SU-DHL-6 (cell line): ENCODE data around the gene PICALM.

Experiments used
- EZH2phosphoT487 ChIP-seq: fragments of 200-600 bp; sonication (generic), shearing (Covaris generic); conservative IDR thresholded peaks from 2 replicates; pipeline ENCODE4 v1.6.1; 2018; ENCODE audit warnings: mild to moderate bottlenecking, antibody characterized with exemption, low read length, moderate library complexity, mixed read lengths
- TF ChIP-seq, protein P1 (sequence below): fragments of 200-600 bp; sonication (generic); IDR thresholded peaks from one replicate; pipeline ENCODE4 v1.5.1; 2017; ENCODE audit warnings: antibody characterized with exemption, mild to moderate bottlenecking, low read length, moderate library complexity; ENCODE audit not compliant: insufficient read depth, poor library complexity, severe bottlenecking

DNA sequence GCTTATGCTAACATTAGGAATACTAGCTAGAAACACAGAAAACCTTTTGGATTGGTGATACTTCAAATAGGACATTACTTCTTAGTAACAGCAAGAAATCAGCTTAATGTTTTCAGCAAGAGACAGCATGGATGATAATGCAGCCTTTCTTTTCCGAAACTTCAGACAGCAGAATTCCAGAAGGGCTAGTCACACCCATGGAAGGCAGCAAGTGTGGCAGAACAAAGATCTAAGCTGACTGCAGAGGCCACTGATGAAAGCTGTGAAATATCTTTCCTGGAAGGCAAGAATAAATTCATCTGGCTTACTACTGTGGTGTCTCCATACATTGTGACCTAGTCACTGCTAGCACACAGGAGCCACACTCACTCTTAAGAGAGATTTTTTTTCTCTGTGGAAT lies 113.4 kb downstream of the PICALM start:
- TF ChIP-seq, protein P1, sequence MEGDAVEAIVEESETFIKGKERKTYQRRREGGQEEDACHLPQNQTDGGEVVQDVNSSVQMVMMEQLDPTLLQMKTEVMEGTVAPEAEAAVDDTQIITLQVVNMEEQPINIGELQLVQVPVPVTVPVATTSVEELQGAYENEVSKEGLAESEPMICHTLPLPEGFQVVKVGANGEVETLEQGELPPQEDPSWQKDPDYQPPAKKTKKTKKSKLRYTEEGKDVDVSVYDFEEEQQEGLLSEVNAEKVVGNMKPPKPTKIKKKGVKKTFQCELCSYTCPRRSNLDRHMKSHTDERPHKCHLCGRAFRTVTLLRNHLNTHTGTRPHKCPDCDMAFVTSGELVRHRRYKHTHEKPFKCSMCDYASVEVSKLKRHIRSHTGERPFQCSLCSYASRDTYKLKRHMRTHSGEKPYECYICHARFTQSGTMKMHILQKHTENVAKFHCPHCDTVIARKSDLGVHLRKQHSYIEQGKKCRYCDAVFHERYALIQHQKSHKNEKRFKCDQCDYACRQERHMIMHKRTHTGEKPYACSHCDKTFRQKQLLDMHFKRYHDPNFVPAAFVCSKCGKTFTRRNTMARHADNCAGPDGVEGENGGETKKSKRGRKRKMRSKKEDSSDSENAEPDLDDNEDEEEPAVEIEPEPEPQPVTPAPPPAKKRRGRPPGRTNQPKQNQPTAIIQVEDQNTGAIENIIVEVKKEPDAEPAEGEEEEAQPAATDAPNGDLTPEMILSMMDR, result no peak
- TF ChIP-seq EZH2phosphoT487, result no peak
